HepG2 (cell line): ENCODE data around the gene TRAPPC5. TPM values are rescaled to one million over a fixed set of nuclear protein-coding genes. Genes with fewer than 3 reads are reported as not detected.

Experiments
- ATAC-seq: fragments of 200-7000 bp; cut with Tn5 transposase; 3 replicates; pipeline ENCODE4 v1.9.1; 2020; ENCODE audit warnings: mild to moderate bottlenecking, moderate library complexity
- BruUV-seq: library from RNA; stranded (reverse); fragments of 400-500 nt; replicated peaks from 2 replicates; lab custom pipeline; 2021; lab: Mats Ljungman, UMichigan
- CTCF ChIA-PET: fragments of 300-600 bp; formaldehyde crosslinking; extraction: SDS; loops from one replicate; lab custom pipeline; 2021; ENCODE audit warnings: low total read pairs, inconsistent platforms, low intra/inter-chr PET ratio; lab: Yijun Ruan, JAX
- POLR2A ChIA-PET: fragments of 350-600 bp; sonication (Branson Sonifier 250); formaldehyde crosslinking; loops from one replicate; lab custom pipeline; 2020; ENCODE audit warnings: antibody characterized with exemption, inconsistent platforms; lab: Yijun Ruan, JAX
- DNase-seq: peaks from one replicate; pipeline ENCODE4 v3.0.0-alpha.2; 2015; ENCODE audit warnings: low spot score
- FAIRE-seq: peaks from 3 replicates; lab custom pipeline; 2011; peaks lifted over from hg19 to GRCh38; lab: Jason Lieb, UNC
- H2AFZ ChIP-seq: one replicate; pipeline ENCODE4 v1.6.1; 2011; ENCODE audit warnings: low read length, inconsistent platforms
- H3K27ac ChIP-seq: fragments of 300-600 bp; 3 replicates; pipeline ENCODE4 v1.8.0; 2011; ENCODE audit warnings: mixed run types, mild to moderate bottlenecking, mixed read lengths, low read length, inconsistent platforms; ENCODE audit not compliant: insufficient read depth; ENCODE audit errors: extremely low read length
- H3K27me3 ChIP-seq, 2 experiments: fragments of 200-600 bp in 1 of 2; 2 replicates in 1 of 2; 3 replicates in 1 of 2; pipeline versions ENCODE4 v1.6.0 to v1.8.0; 2011; ENCODE audit warnings: low read length in 2 of 2, mild to moderate bottlenecking in 2 of 2, moderate library complexity in 2 of 2, inconsistent platforms in 1 of 2; ENCODE audit not compliant: insufficient read depth in 2 of 2, control insufficient read depth in 1 of 2
- H3K36me3 ChIP-seq, 2 experiments: fragments of 200-600 bp in 1 of 2; replicated peaks in 1 of 2; 2 replicates in 1 of 2; 3 replicates in 1 of 2; pipeline versions ENCODE4 v1.5.1 to v1.8.0; 2011; ENCODE audit warnings: low read length in 2 of 2, inconsistent platforms in 1 of 2; ENCODE audit not compliant: insufficient read depth in 2 of 2, control insufficient read depth in 1 of 2
- H3K4me1 ChIP-seq: 2 replicates; pipeline ENCODE4 v1.5.1; 2012; ENCODE audit warnings: low read length, inconsistent platforms; ENCODE audit not compliant: insufficient read depth
- H3K4me2 ChIP-seq: 2 replicates; pipeline ENCODE4 v1.6.0; 2011; ENCODE audit warnings: low read depth, low read length, inconsistent platforms
- H3K4me3 ChIP-seq, 3 experiments: fragments of 200-600 bp in 1 of 3; sonication (generic), shearing (Covaris generic) in 1 of 3; replicated peaks in 1 of 3; 2 replicates each; pipeline ENCODE4 v1.5.1; 2011 to 2016; ENCODE audit warnings: low read length in 3 of 3, inconsistent platforms in 2 of 3, low read depth in 2 of 3, mild to moderate bottlenecking in 2 of 3, control low read depth in 1 of 3, mixed read lengths in 1 of 3; ENCODE audit not compliant: insufficient read depth in 1 of 3
- H3K79me2 ChIP-seq: one replicate; pipeline ENCODE4 v1.6.1; 2011; ENCODE audit warnings: low read length, inconsistent platforms; ENCODE audit not compliant: insufficient read depth
- H3K9ac ChIP-seq: 2 replicates; pipeline ENCODE4 v1.6.0; 2011; ENCODE audit warnings: mild to moderate bottlenecking, low read depth, low read length, inconsistent platforms; ENCODE audit not compliant: insufficient read depth
- H3K9me3 ChIP-seq: 2 replicates; pipeline ENCODE4 v1.5.1; 2012; ENCODE audit warnings: mild to moderate bottlenecking, low read length
- H4K20me1 ChIP-seq: 2 replicates; pipeline ENCODE4 v1.6.0; 2011; ENCODE audit warnings: inconsistent platforms, mild to moderate bottlenecking, low read length, moderate library complexity; ENCODE audit not compliant: insufficient read depth
- SKIL ChIP-seq: sonication (generic); formaldehyde crosslinking; IDR thresholded peaks from 2 replicates; pipeline ENCODE4 v1.8.0; 2022; ENCODE audit warnings: missing genetic modification reagents, mild to moderate bottlenecking, moderate library complexity, borderline replicate concordance
- SMC3 ChIP-seq: IDR thresholded peaks from 2 replicates; pipeline ENCODE4 v1.6.1; 2011; ENCODE audit warnings: low read length, improper control_type of control experiment
- TRIM22 ChIP-seq: fragments of 450-650 bp; IDR thresholded peaks from 2 replicates; pipeline ENCODE4 v1.6.1; 2017
- ZBTB4 ChIP-seq: sonication (generic); formaldehyde crosslinking; IDR thresholded peaks from 2 replicates; pipeline ENCODE4 v1.4.0; 2020; ENCODE audit warnings: missing genetic modification reagents, mild to moderate bottlenecking, borderline replicate concordance
- ZFP62 ChIP-seq: sonication (generic); formaldehyde crosslinking; IDR thresholded peaks from 2 replicates; pipeline ENCODE4 v1.4.0; 2020; ENCODE audit warnings: missing genetic modification reagents
- ZMYM2 ChIP-seq: sonication (generic); formaldehyde crosslinking; IDR thresholded peaks from 2 replicates; pipeline ENCODE4 v1.8.0; 2022; ENCODE audit warnings: mild to moderate bottlenecking, missing genetic modification reagents
- ZNF10 ChIP-seq: sonication (generic); formaldehyde crosslinking; IDR thresholded peaks from 2 replicates; pipeline ENCODE4 v1.4.0; 2020; ENCODE audit warnings: mild to moderate bottlenecking, low read depth, missing genetic modification reagents, borderline replicate concordance
- ZNF253 ChIP-seq: sonication (generic); formaldehyde crosslinking; IDR thresholded peaks from 2 replicates; pipeline ENCODE4 v1.8.0; 2022; ENCODE audit warnings: mild to moderate bottlenecking, missing genetic modification reagents, borderline replicate concordance
- WGBS: methylation state at CpG from one replicate; pipeline ENCODE4 v1.1.6; 2017; ENCODE audit warnings: low lambda C conversion rate; 5-methylcytosine and 5-hydroxymethylcytosine counted together
- in situ Hi-C: cut with HindIII; loops from 2 replicates; pipeline ENCODE4 v1.10.0; 2017; ENCODE audit warnings: low pct_unique_long_range_greater_than_20kb; ENCODE audit not compliant: extremely low pct_ligation_motif_present
- intact Hi-C: fragments of 100-400 bp; cut with micrococcal nuclease; formaldehyde crosslinking; loops from one replicate; pipeline ENCODE4 v1.10.0; 2022; ENCODE audit not compliant: unreplicated experiment
- polyA plus RNA-seq, 8 experiments: library from polyadenylated mRNA; depleted of rRNA in 3 of 8; stranded (reverse) in 7 of 8; unstranded in 1 of 8; fragments of >200 nt; fragmentation: Illumina TruSeq in 4 of 8; extraction: Trizol in 4 of 8; gene quantifications; 2 replicates each; pipeline versions ENCODE4 v1.2.1 to v1.2.3, GENCODE V29; 2011 to 2016; ENCODE audit warnings: low read depth in 4 of 8, missing spikeins in 1 of 8, mixed read lengths in 1 of 8; ENCODE audit not compliant: insufficient read depth in 1 of 8
- total RNA-seq, 5 experiments: library from RNA; depleted of rRNA; stranded (reverse); fragments of >200 nt; fragmentation: Illumina TruSeq; extraction: Trizol; gene quantifications; 2 replicates each; pipeline ENCODE4 v1.2.3, GENCODE V29; 2016; ENCODE audit warnings: low read depth in 1 of 5
- TF ChIP-seq, protein P1 (sequence below): sonication (generic); formaldehyde crosslinking; IDR thresholded peaks from 2 replicates; pipeline ENCODE4 v1.4.0; 2020; ENCODE audit warnings: low read depth, mild to moderate bottlenecking, missing genetic modification reagents
- TF ChIP-seq, protein P2 (sequence below): sonication (generic); formaldehyde crosslinking; conservative IDR thresholded peaks from 2 replicates; pipeline ENCODE4 v1.4.0; 2020; ENCODE audit warnings: mild to moderate bottlenecking, missing genetic modification reagents, moderate library complexity
- TF ChIP-seq, protein P3 (sequence below): sonication (generic); formaldehyde crosslinking; IDR thresholded peaks from 2 replicates; pipeline ENCODE4 v1.4.0; 2020; ENCODE audit warnings: low read depth, mild to moderate bottlenecking, missing genetic modification reagents

The TRAPPC5 gene
- total and polyA plus RNA-seq, 2 of the 13 experiments (the other 11 are each of a cell fraction or from before 2014, with no cell fraction given) = 38.5 to 78.7 TPM

- Histone ChIP-seq H4K20me1 (no peaks in the 10 kb centered on the region), H3K4me1 (no peaks in the 10 kb centered on the region), H3K27ac (no peak overlapping the region), H3K4me2 (no peak overlapping the region), H2AFZ (no peak overlapping the region), H3K9ac (no peak overlapping the region), H3K9me3 (no peaks in the 10 kb centered on the region), H3K27me3 (peaks cover 0 to 7% of the 10 kb centered on the region in 2 experiments; a peak in 3 of 5 replicates), H3K36me3 (no peaks in the 10 kb centered on the region), H3K4me3 (no peak overlapping the region), H3K79me2 (no peaks in the 10 kb centered on the region)
- DNase-seq (no peak), ATAC-seq (no peak), FAIRE-seq (no peak)
- ChIA-PET CTCF (no interaction called here), POLR2A (no interaction called here)
- intact Hi-C loops = no loop called here
- WGBS = 38% methylated on average over 5 of the region's 5 CpGs
- in situ Hi-C loops = no loop called here
- BruUV-seq = no TSS peak
- TF ChIP-seq TRIM22 (no peak), ZMYM2 (CRISPR knock-in tag) (no peak), SKIL (CRISPR knock-in tag) (no peak), ZNF253 (CRISPR knock-in tag) (no peak), SMC3 (no peak), ZFP62 (CRISPR knock-in tag) (no peak), ZNF10 (no peak), ZBTB4 (CRISPR knock-in tag) (no peak)
- TF ChIP-seq, protein P1, sequence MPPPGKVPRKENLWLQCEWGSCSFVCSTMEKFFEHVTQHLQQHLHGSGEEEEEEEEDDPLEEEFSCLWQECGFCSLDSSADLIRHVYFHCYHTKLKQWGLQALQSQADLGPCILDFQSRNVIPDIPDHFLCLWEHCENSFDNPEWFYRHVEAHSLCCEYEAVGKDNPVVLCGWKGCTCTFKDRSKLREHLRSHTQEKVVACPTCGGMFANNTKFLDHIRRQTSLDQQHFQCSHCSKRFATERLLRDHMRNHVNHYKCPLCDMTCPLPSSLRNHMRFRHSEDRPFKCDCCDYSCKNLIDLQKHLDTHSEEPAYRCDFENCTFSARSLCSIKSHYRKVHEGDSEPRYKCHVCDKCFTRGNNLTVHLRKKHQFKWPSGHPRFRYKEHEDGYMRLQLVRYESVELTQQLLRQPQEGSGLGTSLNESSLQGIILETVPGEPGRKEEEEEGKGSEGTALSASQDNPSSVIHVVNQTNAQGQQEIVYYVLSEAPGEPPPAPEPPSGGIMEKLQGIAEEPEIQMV (CRISPR knock-in tag) = no peak
- TF ChIP-seq, protein P2, sequence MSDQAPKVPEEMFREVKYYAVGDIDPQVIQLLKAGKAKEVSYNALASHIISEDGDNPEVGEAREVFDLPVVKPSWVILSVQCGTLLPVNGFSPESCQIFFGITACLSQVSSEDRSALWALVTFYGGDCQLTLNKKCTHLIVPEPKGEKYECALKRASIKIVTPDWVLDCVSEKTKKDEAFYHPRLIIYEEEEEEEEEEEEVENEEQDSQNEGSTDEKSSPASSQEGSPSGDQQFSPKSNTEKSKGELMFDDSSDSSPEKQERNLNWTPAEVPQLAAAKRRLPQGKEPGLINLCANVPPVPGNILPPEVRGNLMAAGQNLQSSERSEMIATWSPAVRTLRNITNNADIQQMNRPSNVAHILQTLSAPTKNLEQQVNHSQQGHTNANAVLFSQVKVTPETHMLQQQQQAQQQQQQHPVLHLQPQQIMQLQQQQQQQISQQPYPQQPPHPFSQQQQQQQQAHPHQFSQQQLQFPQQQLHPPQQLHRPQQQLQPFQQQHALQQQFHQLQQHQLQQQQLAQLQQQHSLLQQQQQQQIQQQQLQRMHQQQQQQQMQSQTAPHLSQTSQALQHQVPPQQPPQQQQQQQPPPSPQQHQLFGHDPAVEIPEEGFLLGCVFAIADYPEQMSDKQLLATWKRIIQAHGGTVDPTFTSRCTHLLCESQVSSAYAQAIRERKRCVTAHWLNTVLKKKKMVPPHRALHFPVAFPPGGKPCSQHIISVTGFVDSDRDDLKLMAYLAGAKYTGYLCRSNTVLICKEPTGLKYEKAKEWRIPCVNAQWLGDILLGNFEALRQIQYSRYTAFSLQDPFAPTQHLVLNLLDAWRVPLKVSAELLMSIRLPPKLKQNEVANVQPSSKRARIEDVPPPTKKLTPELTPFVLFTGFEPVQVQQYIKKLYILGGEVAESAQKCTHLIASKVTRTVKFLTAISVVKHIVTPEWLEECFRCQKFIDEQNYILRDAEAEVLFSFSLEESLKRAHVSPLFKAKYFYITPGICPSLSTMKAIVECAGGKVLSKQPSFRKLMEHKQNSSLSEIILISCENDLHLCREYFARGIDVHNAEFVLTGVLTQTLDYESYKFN (CRISPR knock-in tag) = no peak
- TF ChIP-seq, protein P3, sequence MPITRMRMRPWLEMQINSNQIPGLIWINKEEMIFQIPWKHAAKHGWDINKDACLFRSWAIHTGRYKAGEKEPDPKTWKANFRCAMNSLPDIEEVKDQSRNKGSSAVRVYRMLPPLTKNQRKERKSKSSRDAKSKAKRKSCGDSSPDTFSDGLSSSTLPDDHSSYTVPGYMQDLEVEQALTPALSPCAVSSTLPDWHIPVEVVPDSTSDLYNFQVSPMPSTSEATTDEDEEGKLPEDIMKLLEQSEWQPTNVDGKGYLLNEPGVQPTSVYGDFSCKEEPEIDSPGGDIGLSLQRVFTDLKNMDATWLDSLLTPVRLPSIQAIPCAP = no peak
Measured at GRCh38 chr19:7710616-7711015, 30.0 kb downstream of the TRAPPC5 start.
